HFF-Myc (cell line): Measurements from ENCODE around the gene MYLK.
"Not testable (repeated sequence)": the region's sequence is repeated elsewhere in the genome, so short reads cannot be mapped to it uniquely, and the experiment has no call there.

ENCODE experiments used
- DNase-seq: peaks from one replicate; pipeline ENCODE4 v3.0.0-alpha.2; 2011; ENCODE audit warnings: low read depth; ENCODE audit errors: extremely low read depth
- H3K4me3 ChIP-seq: replicated peaks from 2 replicates; pipeline ENCODE4 v1.5.1; 2011; ENCODE audit warnings: low read depth, mild to moderate bottlenecking, control low read depth, low read length
- CTCF ChIP-seq: IDR thresholded peaks from 2 replicates; pipeline ENCODE4 v1.5.1; 2012; ENCODE audit warnings: mild to moderate bottlenecking, low read depth, low read length, control low read depth; ENCODE audit errors: missing control alignments

The MYLK gene

GRCh38 chr3:123741041-123741511 lies 143.1 kb downstream of the MYLK start:
- no peak overlapping the region for H3K4me3 ChIP-seq
- DNase-seq: no peak
- no peak for TF ChIP-seq CTCF

GRCh38 chr3:123740391-123740822 lies 143.7 kb downstream of the MYLK start:
- TF ChIP-seq CTCF: no peak
- DNase-seq: no peak
- H3K4me3 ChIP-seq: no peak overlapping the region

GRCh38 chr3:123739754-123740153 lies 144.4 kb downstream of the MYLK start:
- H3K4me3 ChIP-seq: no peak overlapping the region
- TF ChIP-seq CTCF: no peak
- no peak for DNase-seq

- no peak for TF ChIP-seq CTCF
- no peak overlapping the region for H3K4me3 ChIP-seq
- DNase-seq: no peak
Observed at GRCh38 chr3:123739106-123739505, 145.0 kb downstream of the MYLK start.

- H3K4me3 ChIP-seq, DNase-seq: not testable (repeated sequence)
Observed at GRCh38 chr3:123738522-123738921, 145.6 kb downstream of the MYLK start.

- no peak for DNase-seq
- TF ChIP-seq CTCF: no peak
- H3K4me3 ChIP-seq: no peak overlapping the region
Observed at GRCh38 chr3:123737168-123737567, 147.0 kb downstream of the MYLK start.

- DNase-seq: no peak
- no peak for TF ChIP-seq CTCF
- no peak overlapping the region for H3K4me3 ChIP-seq
Observed at GRCh38 chr3:123735456-123735855, 148.7 kb downstream of the MYLK start.

- no peak overlapping the region for H3K4me3 ChIP-seq
- no peak for TF ChIP-seq CTCF
- DNase-seq: no peak
Observed at GRCh38 chr3:123734527-123734902, 149.6 kb downstream of the MYLK start.
